GM12873 (cell line): ENCODE results near the gene TSHZ2.

Source experiments
- CTCF ChIP-seq: IDR thresholded peaks from 2 replicates; pipeline ENCODE4 v1.5.1; 2012; ENCODE audit warnings: low read depth, mild to moderate bottlenecking, moderate library complexity, low read length, control low read depth; ENCODE audit not compliant: insufficient read depth; ENCODE audit errors: missing control alignments

Gene TSHZ2

GRCh38 chr20:53534037-53534436 is 561.9 kb downstream of the TSHZ2 start:
- no peak for TF ChIP-seq CTCF

- no peak for TF ChIP-seq CTCF
Measured at GRCh38 chr20:53535878-53536277, 563.7 kb downstream of the TSHZ2 start.

GRCh38 chr20:53539516-53539915 is 567.4 kb downstream of the TSHZ2 start:
- TF ChIP-seq CTCF: no peak
